K562 (cell line): ENCODE results near the gene TAF11. TPM values are rescaled to one million over a fixed set of nuclear protein-coding genes. Genes with fewer than 3 reads are reported as not detected.

Experiments used
- ADNP ChIP-seq: fragments of 200-800 bp; sonication (Bioruptor generic); IDR thresholded peaks from 2 replicates; pipeline ENCODE4 v1.6.1; 2016; ENCODE audit warnings: missing genetic modification characterization, missing compliant biosample characterization
- BCLAF1 ChIP-seq, 2 experiments: fragments of 450-650 bp in 1 of 2; IDR thresholded peaks; 2 replicates each; pipeline ENCODE4 v1.6.1; 2011 to 2017; ENCODE audit warnings: low read depth in 2 of 2, antibody characterized with exemption in 1 of 2, borderline replicate concordance in 1 of 2, low read length in 1 of 2, mild to moderate bottlenecking in 1 of 2, mixed read lengths in 1 of 2; ENCODE audit not compliant: control insufficient read depth in 1 of 2
- BDP1 ChIP-seq: IDR thresholded peaks from 3 replicates; pipeline ENCODE4 v1.6.1; 2011; ENCODE audit not compliant: insufficient read length, insufficient read depth
- CBX3 ChIP-seq, 2 experiments: IDR thresholded peaks; 1 replicate in 1 of 2; 2 replicates in 1 of 2; pipeline ENCODE4 v1.6.1; 2012; ENCODE audit warnings: inconsistent platforms in 2 of 2, low read length in 2 of 2, borderline replicate concordance in 1 of 2, control low read depth in 1 of 2
- CC2D1A ChIP-seq: fragments of 450-650 bp; IDR thresholded peaks from 2 replicates; pipeline ENCODE4 v1.6.1; 2017; ENCODE audit warnings: mild to moderate bottlenecking
- GMEB1 ChIP-seq: fragments of 250-450 bp; sonication (Bioruptor Pico); IDR thresholded peaks from 2 replicates; pipeline ENCODE4 v1.4.0; 2020; ENCODE audit warnings: mild to moderate bottlenecking
- HDAC2 ChIP-seq: fragments of 450-650 bp; IDR thresholded peaks from 2 replicates; pipeline ENCODE4 v1.6.1; 2016; ENCODE audit warnings: mild to moderate bottlenecking
- MAFG ChIP-seq: fragments of 450-650 bp; conservative IDR thresholded peaks from 2 replicates; pipeline ENCODE4 v1.6.1; 2016; ENCODE audit warnings: missing genetic modification characterization, missing compliant biosample characterization
- MIER1 ChIP-seq: fragments of 450-650 bp; IDR thresholded peaks from 2 replicates; pipeline ENCODE4 v1.6.1; 2016; ENCODE audit warnings: antibody characterized with exemption, mild to moderate bottlenecking, low read depth
- MYC ChIP-seq, 2 experiments: fragments of 250-450 bp in 1 of 2; sonication (Bioruptor Pico) in 1 of 2; IDR thresholded peaks; 2 replicates each; pipeline versions ENCODE4 v1.5.1 to v1.6.1; 2012 to 2021; ENCODE audit warnings: low read depth in 2 of 2, borderline replicate concordance in 1 of 2, improper control_type of control experiment in 1 of 2, low read length in 1 of 2, mild to moderate bottlenecking in 1 of 2, moderate library complexity in 1 of 2
- OTX1 ChIP-seq: fragments of 450-650 bp; formaldehyde crosslinking; IDR thresholded peaks from 2 replicates; pipeline ENCODE4 v1.4.0; 2022; ENCODE audit warnings: mild to moderate bottlenecking
- SIN3A ChIP-seq, 2 experiments: fragments of 150-350 bp in 1 of 2; IDR thresholded peaks; 2 replicates each; pipeline ENCODE4 v1.6.1; 2011 to 2016; ENCODE audit warnings: borderline replicate concordance in 2 of 2, low read depth in 2 of 2, low read length in 2 of 2, mild to moderate bottlenecking in 2 of 2, moderate library complexity in 2 of 2; ENCODE audit not compliant: control insufficient read depth in 1 of 2
- SRSF9 ChIP-seq: fragments of 200-400 bp; formaldehyde crosslinking; IDR thresholded peaks from 2 replicates; pipeline ENCODE4 v1.6.1; 2017; ENCODE audit warnings: low read depth, low read length, borderline replicate concordance
- STAT5B ChIP-seq: fragments of 250-450 bp; sonication (Bioruptor Pico); IDR thresholded peaks from 2 replicates; pipeline ENCODE4 v1.8.0; 2021; ENCODE audit warnings: mild to moderate bottlenecking, inconsistent platforms
- TCF15 ChIP-seq: fragments of 250-450 bp; sonication (Bioruptor Pico); IDR thresholded peaks from 2 replicates; pipeline ENCODE4 v1.8.0; 2022; ENCODE audit warnings: moderate library complexity, mild to moderate bottlenecking, inconsistent platforms
- TCFL5 ChIP-seq: fragments of 250-450 bp; sonication (Bioruptor Pico); conservative IDR thresholded peaks from 2 replicates; pipeline ENCODE4 v1.6.1; 2021; ENCODE audit warnings: mild to moderate bottlenecking, moderate library complexity, matching md5 sums
- ZBTB1 ChIP-seq: sonication (generic); formaldehyde crosslinking; IDR thresholded peaks from 2 replicates; pipeline ENCODE4 v1.8.1; 2023; ENCODE audit warnings: missing genetic modification reagents, low read depth, mild to moderate bottlenecking, borderline replicate concordance
- ZBTB7A ChIP-seq: IDR thresholded peaks from 2 replicates; pipeline ENCODE4 v1.6.1; 2011; ENCODE audit warnings: low read depth, mild to moderate bottlenecking, low read length, moderate library complexity, borderline replicate concordance; ENCODE audit not compliant: control insufficient read depth
- ZBTB9 ChIP-seq: fragments of 450-650 bp; formaldehyde crosslinking; IDR thresholded peaks from 2 replicates; pipeline ENCODE4 v1.4.0; 2020; ENCODE audit warnings: mild to moderate bottlenecking, moderate library complexity
- ZC3H11A ChIP-seq: IDR thresholded peaks from 2 replicates; pipeline ENCODE4 v1.6.1; 2012; ENCODE audit warnings: low read depth, low read length, improper control_type of control experiment
- ZFPM2 ChIP-seq: fragments of 250-450 bp; sonication (Bioruptor Pico); IDR thresholded peaks from 2 replicates; pipeline ENCODE4 v1.5.1; 2022; ENCODE audit warnings: mild to moderate bottlenecking
- ZNF217 ChIP-seq: sonication (generic); formaldehyde crosslinking; IDR thresholded peaks from 2 replicates; pipeline ENCODE4 v1.8.0; 2022; ENCODE audit warnings: mild to moderate bottlenecking, missing genetic modification reagents
- ZNF707 ChIP-seq: fragments of 250-450 bp; sonication (Bioruptor Pico); conservative IDR thresholded peaks from 2 replicates; pipeline ENCODE4 v1.8.0; 2022; ENCODE audit warnings: inconsistent platforms, mild to moderate bottlenecking, moderate library complexity
- polyA plus RNA-seq, 8 experiments: library from polyadenylated mRNA; depleted of rRNA in 4 of 8; stranded (reverse) in 5 of 8; unstranded in 3 of 8; fragments of >200 nt; fragmentation: Nextera tagmentation in 2 of 8; fragmentation: Illumina TruSeq in 1 of 8; extraction: Ambion mirVana in 2 of 8; extraction: Trizol in 1 of 8; gene quantifications; 2 replicates each; pipeline versions ENCODE4 v1.2.1 to v1.2.3, GENCODE V29; 2011 to 2014; ENCODE audit warnings: inconsistent platforms in 1 of 8, missing spikeins in 1 of 8
- total RNA-seq, 7 experiments: library from RNA; depleted of rRNA in 6 of 7; stranded (reverse); fragments of >200 nt in 6 of 7; fragmentation: Illumina TruSeq in 2 of 7; extraction: Trizol in 2 of 7; gene quantifications; 2 replicates each; pipeline versions ENCODE4 v1.2.1 to v1.2.3, GENCODE V29; 2011 to 2021; ENCODE audit warnings: low replicate concordance in 1 of 7

Gene TAF11
- total and polyA plus RNA-seq, 9 of the 15 experiments (the other 6 are each of a cell fraction or from before 2014, with no cell fraction given), result 40.9 to 91.9 (median 71.9) TPM

- TF ChIP-seq GMEB1 (CRISPR knock-in tag), result no peak
- TF ChIP-seq BCLAF1 (IDR thresholded peaks at IDR 0.05; ENCODE audit: borderline replicate concordance in 1 of 2, control insufficient read depth in 1 of 2, low read depth in 2 of 2, low read length in 1 of 2), result no peak
- peak in 1 of 2 experiments; percentile 57; a peak in 1 of 3 replicates for TF ChIP-seq CBX3 (IDR thresholded peaks at IDR 0.05; ENCODE audit: borderline replicate concordance in 1 of 2, low read length in 2 of 2)
- no peak for TF ChIP-seq BDP1
- no peak for TF ChIP-seq ZNF707 (CRISPR knock-in tag)
- TF ChIP-seq ZFPM2, result no peak
- no peak for TF ChIP-seq ZC3H11A
- peak; percentile 55; the same call in 1 of the 2 replicates for TF ChIP-seq HDAC2
- TF ChIP-seq SRSF9, result no peak
- TF ChIP-seq ADNP, result peak; percentile 91
- no peak for TF ChIP-seq MYC (IDR thresholded peaks at IDR 0.05; ENCODE audit: low read depth, low read length)
- no peak for TF ChIP-seq MYC (CRISPR knock-in tag; IDR thresholded peaks at IDR 0.05; ENCODE audit: borderline replicate concordance, low read depth)
- no peak for TF ChIP-seq ZNF217
- no peak for TF ChIP-seq TCFL5 (CRISPR knock-in tag)
- no peak for TF ChIP-seq SIN3A (IDR thresholded peaks at IDR 0.05; ENCODE audit: borderline replicate concordance in 2 of 2, control insufficient read depth in 1 of 2, low read depth in 2 of 2, low read length in 2 of 2)
- no peak for TF ChIP-seq STAT5B (CRISPR knock-in tag)
- TF ChIP-seq ZBTB1, result no peak
- no peak for TF ChIP-seq ZBTB7A
- no peak for TF ChIP-seq TCF15 (CRISPR knock-in tag)
- TF ChIP-seq MAFG (tag), result no peak
- no peak for TF ChIP-seq OTX1
- TF ChIP-seq ZBTB9 (CRISPR knock-in tag), result no peak
- TF ChIP-seq CC2D1A, result no peak
- no peak for TF ChIP-seq MIER1
Observed at GRCh38 chr6:34922177-34922663, 34.4 kb upstream of the TAF11 start (continued).
